Transverse colon (tissue), 4 donors: ENCODE data around the gene MMD.

ENCODE experiments used
- CTCF ChIP-seq, 5 experiments: fragments of 200-600 bp in 3 of 5; fragments of 450-650 bp in 2 of 5; sonication (generic) in 3 of 5; IDR thresholded peaks; 1 replicate in 2 of 5; 2 replicates in 3 of 5; pipeline ENCODE4 v1.5.1; 2016 to 2017; ENCODE audit warnings: antibody characterized with exemption in 5 of 5, inconsistent platforms in 3 of 5, mild to moderate bottlenecking in 2 of 5, moderate library complexity in 1 of 5
- EP300 ChIP-seq: sonication (generic); formaldehyde crosslinking; IDR thresholded peaks from one replicate; pipeline ENCODE4 v1.6.1; 2017; ENCODE audit warnings: antibody characterized with exemption, low read depth
- POLR2A ChIP-seq: fragments of 450-650 bp; IDR thresholded peaks from one replicate; pipeline ENCODE4 v1.6.1; 2016; ENCODE audit warnings: antibody characterized with exemption, mild to moderate bottlenecking, moderate library complexity
- POLR2AphosphoS5 ChIP-seq, 3 donors: sonication (generic); formaldehyde crosslinking; IDR thresholded peaks; one replicate each; pipeline ENCODE4 v1.6.1; 2016; ENCODE audit warnings: antibody characterized with exemption in 3 of 3

- no peak for TF ChIP-seq POLR2A
- TF ChIP-seq CTCF (IDR thresholded peaks at IDR 0.05) = no peak
- TF ChIP-seq EP300 = no peak
- no peak for TF ChIP-seq POLR2AphosphoS5 (IDR thresholded peaks at IDR 0.05)
Observed at GRCh38 chr17:55434721-55435120, 13.1 kb upstream of the MMD start.
